ENCODE measurements around the gene CAPS.

CAPS gene

GRCh38 chr19:5891938-5892771, 21.9 kb upstream of the CAPS start:
- DNase-seq (ENCODE audit: low spot score): no peak

GRCh38 chr19:5892772-5893275, 21.2 kb upstream of the CAPS start:
- no peak for DNase-seq (ENCODE audit: low spot score)

DNA sequence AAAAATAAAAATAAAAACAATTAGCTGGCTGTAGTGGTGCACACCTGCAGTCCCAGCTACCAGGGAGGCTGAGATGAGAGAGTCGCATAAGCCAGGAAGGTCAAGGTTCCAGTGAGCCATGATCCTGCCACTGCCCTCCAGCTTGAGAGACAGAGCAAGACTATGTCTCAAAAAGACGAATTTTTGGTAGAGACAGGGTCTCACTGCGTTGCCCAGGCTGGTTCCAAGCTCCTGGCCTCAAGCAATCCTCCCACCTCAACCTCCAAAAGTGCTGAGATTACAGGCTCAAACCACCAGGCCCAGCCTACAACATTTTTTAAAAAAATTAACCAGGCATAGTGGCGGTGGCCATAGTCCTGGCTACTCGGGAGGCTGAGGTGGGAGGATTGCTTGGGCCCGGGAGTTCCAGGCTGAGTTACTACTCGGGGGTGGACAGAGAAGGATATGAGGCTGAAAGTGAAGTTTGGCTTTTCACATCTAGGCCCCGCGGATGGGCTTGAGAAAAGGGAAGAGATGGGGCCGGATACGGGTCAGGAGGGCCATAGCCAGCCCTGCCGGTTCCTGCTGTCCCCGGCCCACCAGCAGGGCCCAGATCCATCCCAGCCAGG, 20.7 kb upstream of the CAPS start:
- no peak for DNase-seq (ENCODE audit: low spot score)

DNA sequence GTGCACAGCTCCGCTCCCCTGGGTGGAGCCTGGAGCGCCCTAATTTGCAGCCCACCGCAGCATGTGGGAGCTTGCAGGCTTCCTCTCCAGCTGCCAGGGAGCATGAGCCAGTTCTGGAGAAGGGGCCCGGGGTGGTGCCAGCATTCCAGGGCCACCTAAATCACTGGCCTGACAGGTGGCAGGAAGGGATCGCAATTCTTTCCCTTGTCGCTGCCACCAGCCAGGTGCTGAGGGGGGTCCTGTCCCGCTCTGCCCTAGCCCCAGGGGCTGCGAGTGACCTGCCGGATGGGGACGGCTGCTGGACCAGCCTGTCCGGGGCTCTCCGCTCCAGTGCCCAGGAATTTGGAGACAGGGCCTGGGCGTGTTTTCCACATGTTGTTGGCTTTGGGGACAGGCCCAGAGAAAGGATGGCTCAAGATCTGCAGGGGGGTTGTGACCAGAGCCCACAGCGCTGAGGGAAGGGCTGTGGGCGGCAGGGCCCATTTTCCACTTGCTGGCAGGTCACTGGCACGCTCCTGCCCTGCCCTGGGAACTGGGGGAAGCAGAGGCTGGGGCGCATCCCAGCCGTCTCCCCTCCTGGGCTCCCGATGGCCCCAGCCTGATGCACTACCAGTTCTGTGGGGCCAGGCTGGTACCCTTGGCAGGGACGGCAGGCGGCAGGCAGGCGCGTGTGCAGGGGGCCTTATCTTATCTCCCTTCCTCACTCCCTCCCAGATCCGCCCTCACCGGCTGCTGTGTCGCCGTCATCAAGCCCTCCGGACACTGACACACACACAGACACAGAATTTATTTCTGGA, 19.9 kb upstream of the CAPS start:
- DNase-seq (ENCODE audit: low spot score): no peak

- DNase-seq (ENCODE audit: low spot score): no peak
Measured at GRCh38 chr19:5894704-5895349, 19.2 kb upstream of the CAPS start.

DNA sequence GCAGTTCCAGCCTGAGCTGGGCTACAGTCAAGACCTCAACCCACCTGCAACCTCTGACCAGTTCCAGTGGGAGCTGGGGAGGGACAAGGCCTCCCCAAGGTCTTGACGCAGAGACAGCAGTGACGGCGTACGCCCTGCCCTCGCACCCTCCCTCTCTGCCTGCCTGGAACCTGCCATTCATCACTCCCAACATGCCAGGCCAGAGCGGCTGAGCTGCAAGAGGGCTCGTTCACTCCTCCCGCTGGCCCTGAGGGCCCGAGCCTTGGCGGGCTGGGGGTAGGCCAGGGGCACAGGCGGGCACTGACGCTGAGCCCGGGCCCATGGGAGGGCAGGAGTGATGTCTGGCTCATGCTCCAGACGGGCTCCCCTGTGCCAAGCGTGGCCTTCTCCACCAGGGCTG, 18.6 kb upstream of the CAPS start:
- no peak for DNase-seq (ENCODE audit: low spot score)

DNA sequence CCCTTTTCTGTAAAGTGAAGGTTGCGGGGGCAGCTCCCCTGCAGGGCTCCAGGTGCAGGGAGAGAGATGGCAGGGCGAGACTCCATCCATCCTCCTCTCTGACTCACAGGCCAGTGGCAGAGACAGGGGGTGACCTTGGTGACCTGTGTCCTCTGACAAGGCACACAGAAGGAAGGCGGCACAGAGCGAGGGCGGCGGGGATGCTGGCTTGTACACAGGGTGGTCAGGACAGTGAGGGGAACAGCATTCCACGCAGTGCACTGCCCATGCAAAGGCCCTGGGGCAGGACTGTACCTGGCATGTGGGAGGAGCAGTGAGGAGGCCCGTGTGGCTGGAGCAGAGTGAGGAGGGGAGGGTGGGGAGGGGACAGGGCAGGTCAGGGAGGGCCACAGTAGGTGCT, 18.2 kb upstream of the CAPS start:
- no peak for DNase-seq (ENCODE audit: low spot score)

- DNase-seq (ENCODE audit: low spot score): no peak
Measured at GRCh38 chr19:5896365-5897076, 17.5 kb upstream of the CAPS start.

- no peak for DNase-seq (ENCODE audit: low spot score)
Measured at GRCh38 chr19:5897189-5897969, 16.7 kb upstream of the CAPS start.

- DNase-seq (ENCODE audit: low spot score): no peak
Measured at GRCh38 chr19:5899728-5900526, 14.1 kb upstream of the CAPS start.

GRCh38 chr19:5900976-5901375, 13.1 kb upstream of the CAPS start:
- no peak for DNase-seq (ENCODE audit: low spot score)

DNA sequence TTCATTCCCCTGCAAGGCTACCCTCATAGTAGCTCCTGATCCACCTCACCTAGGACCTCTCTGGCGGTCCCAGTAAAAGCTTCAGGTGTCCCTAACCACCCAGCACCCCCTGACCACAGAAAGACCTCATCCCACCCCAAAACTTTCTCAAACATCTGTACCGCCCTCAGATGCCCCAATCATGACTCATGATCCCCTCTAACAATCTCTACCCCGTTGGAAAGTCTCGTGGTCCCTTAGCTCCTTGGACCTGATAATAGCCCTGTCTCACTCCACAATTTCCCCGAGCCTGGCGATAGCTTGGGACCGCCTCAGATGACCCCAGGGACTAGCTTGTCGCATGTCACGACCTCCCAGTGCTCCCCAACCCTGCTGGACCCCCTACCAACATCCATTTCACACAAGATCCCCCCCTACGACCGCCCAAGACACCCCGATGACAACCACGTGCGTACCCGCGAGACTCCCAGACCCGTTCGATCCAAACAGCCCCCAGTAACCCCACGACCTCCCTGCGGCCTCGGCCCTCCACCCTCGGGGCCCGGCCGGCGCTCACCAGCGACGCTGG, 10.9 kb upstream of the CAPS start:
- DNase-seq (ENCODE audit: low spot score): no peak

GRCh38 chr19:5903624-5904351, 10.3 kb upstream of the CAPS start, which contains the start of gene NDUFA11:
Gene NDUFA11, minus strand, starts transcription at chr19:5903790. Its CDS starts 82 bp downstream, at chr19:5903708.
- peak; percentile 93 for DNase-seq (ENCODE audit: low spot score)

DNA sequence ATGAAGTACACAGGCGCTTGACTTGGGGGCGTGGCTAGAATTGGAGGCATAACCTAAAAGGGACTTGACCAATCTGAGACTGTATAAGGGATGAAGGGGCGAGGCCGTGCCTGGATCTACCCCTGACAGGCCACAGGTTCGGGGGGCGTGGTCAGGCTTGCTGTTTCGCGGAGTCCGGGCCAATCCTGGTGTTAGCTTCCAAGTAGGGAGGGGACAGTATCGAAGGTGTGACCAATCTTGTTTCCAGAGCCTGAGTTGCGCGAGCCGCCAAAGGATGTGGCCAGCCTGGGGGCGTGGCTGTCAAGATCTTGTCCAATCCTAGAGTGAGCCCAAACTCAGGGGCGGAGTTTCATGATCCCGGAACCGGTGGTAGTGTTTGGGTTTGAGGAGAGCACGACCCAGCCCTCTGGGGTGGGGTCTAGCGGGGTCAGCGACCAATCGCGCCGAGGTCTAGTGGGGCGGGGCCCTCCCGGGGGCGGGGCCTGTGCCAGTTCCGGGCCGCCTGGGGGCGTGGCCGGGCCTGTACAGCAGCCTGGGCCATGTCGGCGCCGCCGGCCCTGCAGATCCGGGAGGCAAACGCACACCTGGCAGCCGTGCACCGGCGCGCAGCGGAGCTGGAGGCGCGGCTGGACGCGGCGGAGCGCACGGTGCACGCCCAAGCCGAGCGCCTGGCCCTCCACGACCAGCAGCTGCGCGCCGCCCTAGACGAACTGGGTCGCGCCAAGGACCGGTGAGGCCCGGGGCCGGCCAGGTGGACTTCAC, 9.5 kb upstream of the CAPS start, which contains the start of gene VMAC:
TSS of gene VMAC (plus strand) at position 521 of the 762 bp plus-strand sequence. CDS start at position 540, 19 bp downstream.
- peak; percentile 98 for DNase-seq (ENCODE audit: low spot score)

DNA sequence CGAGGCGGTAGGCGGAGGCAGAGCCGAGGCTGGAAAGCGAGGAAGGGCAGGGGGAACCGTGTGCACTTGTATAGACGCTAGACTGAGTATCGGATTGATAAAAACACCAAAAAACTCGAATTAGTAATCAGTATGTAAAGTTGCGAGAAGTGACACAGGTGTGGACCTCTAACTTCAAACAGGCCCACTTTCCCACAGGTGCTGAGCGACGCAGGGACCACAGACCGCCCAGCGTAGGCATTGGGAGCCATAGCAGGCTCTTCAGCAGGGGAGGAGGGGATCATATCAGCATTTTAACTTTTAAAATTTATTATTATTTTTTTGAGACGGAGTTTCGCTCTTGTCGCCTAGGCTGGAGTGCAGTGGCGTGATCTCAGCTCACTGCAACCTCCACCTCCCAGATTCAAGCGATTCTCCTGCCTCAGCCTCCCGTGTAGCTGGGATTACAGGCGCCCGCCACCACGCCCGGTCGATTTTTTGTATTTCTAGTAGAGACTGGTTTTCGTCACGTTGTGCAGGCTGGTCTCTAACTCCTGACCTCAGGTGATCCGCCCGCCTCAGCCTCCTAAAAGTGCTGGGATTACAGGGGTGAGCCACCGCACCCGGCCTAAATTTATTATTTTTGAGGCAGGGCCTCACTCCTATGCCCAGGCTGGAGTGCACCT, 8.8 kb upstream of the CAPS start:
- DNase-seq (ENCODE audit: low spot score): no peak

- DNase-seq (ENCODE audit: low spot score): no peak
Measured at GRCh38 chr19:5907241-5907640, 6.8 kb upstream of the CAPS start.

DNA sequence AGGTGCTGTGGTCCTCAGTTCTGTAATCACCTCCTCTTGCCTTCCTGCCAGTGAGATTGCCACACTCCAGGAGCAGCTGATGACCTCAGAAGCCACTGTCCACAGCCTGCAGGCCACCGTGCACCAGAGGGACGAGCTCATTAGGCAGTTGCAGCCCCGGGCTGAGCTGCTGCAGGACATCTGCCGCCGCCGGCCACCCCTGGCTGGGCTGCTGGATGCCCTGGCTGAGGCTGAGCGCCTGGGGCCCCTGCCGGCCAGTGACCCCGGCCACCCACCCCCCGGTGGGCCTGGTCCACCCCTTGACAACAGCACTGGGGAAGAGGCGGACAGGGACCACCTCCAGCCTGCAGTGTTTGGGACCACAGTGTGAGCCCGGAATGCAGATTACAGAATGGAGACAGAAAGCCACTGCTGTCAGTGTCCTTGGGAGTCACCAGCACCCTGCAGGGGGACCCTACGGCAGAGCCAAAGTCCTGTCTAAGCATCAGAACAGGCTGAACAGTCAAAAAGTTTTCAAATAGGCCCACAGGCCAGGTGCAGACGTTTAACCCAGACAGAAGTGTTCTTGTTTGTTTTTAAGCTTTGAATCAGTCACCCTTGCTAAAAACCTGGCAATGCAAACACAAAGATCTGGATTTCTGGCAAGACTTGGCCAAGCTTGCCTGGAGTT, 5.1 kb upstream of the CAPS start:
- no peak for DNase-seq (ENCODE audit: low spot score)
